Measurements from ENCODE around the gene TBC1D9.

TBC1D9 gene

GRCh38 chr4:140702096-140702757 lies 54.0 kb downstream of the TBC1D9 start:
- H3K4me1 ChIP-seq (ENCODE audit: control insufficient read depth, insufficient read depth, low read length): peaks cover 6% of the 10 kb centered on the region
- H3K9ac ChIP-seq (ENCODE audit: low read depth, low read length): no peak overlapping the region
- H3K9me3 ChIP-seq (ENCODE audit: control insufficient read depth, insufficient read depth, low read length): no peaks in the 10 kb centered on the region

DNA sequence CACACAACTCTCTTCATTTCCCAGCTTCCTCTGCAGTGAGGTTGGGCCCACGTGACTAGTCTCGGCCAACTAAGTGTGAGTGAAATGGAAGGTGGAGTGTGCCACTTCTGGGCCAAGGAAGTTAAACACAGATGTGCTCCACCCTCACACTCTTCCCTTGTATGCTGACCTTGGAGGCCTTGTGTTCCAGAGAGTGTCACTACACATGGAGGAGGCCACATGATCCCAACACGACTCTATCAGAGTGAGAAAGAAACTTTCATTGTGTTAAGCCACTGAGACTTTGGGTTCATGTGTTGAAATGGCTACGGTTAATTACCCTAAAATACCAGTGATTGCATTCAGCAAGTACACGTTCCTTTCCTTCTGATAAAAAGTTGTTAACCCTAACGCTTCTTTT lies 55.1 kb downstream of the TBC1D9 start:
- Histone ChIP-seq H3K4me1 (ENCODE audit: control insufficient read depth, insufficient read depth, low read length) (peaks cover 6% of the 10 kb centered on the region), H3K36me3 (ENCODE audit: control insufficient read depth, insufficient read depth, low read length) (no peaks in the 10 kb centered on the region), H3K27me3 (ENCODE audit: control insufficient read depth, insufficient read depth, low read length) (no peaks in the 10 kb centered on the region), H3K9ac (ENCODE audit: low read depth, low read length) (no peak overlapping the region), H3K9me3 (ENCODE audit: control insufficient read depth, insufficient read depth, low read length) (no peaks in the 10 kb centered on the region), H3K4me3 (ENCODE audit: low read depth, low read length) (no peak overlapping the region)

More at GRCh38 chr4:140702096-140702757, 54.0 kb downstream of the TBC1D9 start:
- no peaks in the 10 kb centered on the region for H3K36me3 ChIP-seq (ENCODE audit: control insufficient read depth, insufficient read depth, low read length)
- H3K27me3 ChIP-seq (ENCODE audit: control insufficient read depth, insufficient read depth, low read length): no peaks in the 10 kb centered on the region
- no peak overlapping the region for H3K4me3 ChIP-seq (ENCODE audit: low read depth, low read length)

- H3K9ac ChIP-seq (ENCODE audit: low read depth, low read length): no peak overlapping the region
- no peaks in the 10 kb centered on the region for H3K27me3 ChIP-seq (ENCODE audit: control insufficient read depth, insufficient read depth, low read length)
- H3K9me3 ChIP-seq (ENCODE audit: control insufficient read depth, insufficient read depth, low read length): no peaks in the 10 kb centered on the region
- H3K4me1 ChIP-seq (ENCODE audit: control insufficient read depth, insufficient read depth, low read length): peaks cover 5% of the 10 kb centered on the region
- H3K4me3 ChIP-seq (ENCODE audit: low read depth, low read length): no peak overlapping the region
- H3K36me3 ChIP-seq (ENCODE audit: control insufficient read depth, insufficient read depth, low read length): no peaks in the 10 kb centered on the region
Observed at GRCh38 chr4:140697709-140698560, 58.2 kb downstream of the TBC1D9 start.

DNA sequence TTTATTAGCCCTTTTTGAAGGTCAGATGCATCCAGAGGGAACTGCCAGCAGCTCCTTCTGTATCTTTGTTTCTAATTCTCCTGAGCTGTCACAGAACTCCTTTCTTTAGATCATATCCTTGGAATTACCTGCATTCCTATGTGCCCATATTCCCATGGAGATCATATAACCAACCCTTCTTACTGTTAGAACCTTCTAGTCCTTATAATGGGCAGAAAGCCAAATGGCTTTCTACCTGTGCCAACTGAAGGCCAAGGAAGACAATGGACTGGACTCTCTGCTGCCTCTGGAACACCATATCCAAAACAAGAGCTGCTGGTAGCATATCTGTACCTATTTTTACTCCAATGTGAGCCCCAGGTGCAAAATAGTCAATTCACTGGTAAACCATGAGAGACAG lies 60.7 kb downstream of the TBC1D9 start:
- H3K9ac ChIP-seq (ENCODE audit: low read depth, low read length): no peak overlapping the region
- no peaks in the 10 kb centered on the region for H3K9me3 ChIP-seq (ENCODE audit: control insufficient read depth, insufficient read depth, low read length)
- peaks cover 21% of the 10 kb centered on the region for H3K27me3 ChIP-seq (ENCODE audit: control insufficient read depth, insufficient read depth, low read length)
- no peaks in the 10 kb centered on the region for H3K36me3 ChIP-seq (ENCODE audit: control insufficient read depth, insufficient read depth, low read length)
- peaks cover 5% of the 10 kb centered on the region for H3K4me1 ChIP-seq (ENCODE audit: control insufficient read depth, insufficient read depth, low read length)
- no peak overlapping the region for H3K4me3 ChIP-seq (ENCODE audit: low read depth, low read length)

DNA sequence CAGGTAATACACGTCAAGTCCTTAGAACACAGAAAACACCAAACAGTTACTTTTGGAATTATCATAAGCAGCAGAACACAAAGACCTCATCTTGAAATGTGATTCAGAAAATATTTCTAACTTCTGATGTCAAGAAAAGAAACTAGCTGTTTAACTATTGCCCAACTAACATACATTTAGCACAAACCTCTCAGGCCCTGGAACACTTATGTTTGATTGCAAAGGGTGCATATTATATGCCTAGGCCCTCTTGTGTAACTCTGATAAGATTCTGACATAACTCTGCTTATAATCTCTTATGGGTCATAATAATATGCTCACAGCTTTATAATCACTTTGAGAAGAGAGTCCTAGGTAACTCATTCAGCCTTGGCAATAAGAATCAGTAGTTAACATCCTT lies 62.6 kb downstream of the TBC1D9 start:
- Histone ChIP-seq H3K4me1 (ENCODE audit: control insufficient read depth, insufficient read depth, low read length) (peaks cover 5% of the 10 kb centered on the region), H3K9ac (ENCODE audit: low read depth, low read length) (no peak overlapping the region), H3K4me3 (ENCODE audit: low read depth, low read length) (no peak overlapping the region), H3K27me3 (ENCODE audit: control insufficient read depth, insufficient read depth, low read length) (peaks cover 36% of the 10 kb centered on the region), H3K36me3 (ENCODE audit: control insufficient read depth, insufficient read depth, low read length) (no peaks in the 10 kb centered on the region), H3K9me3 (ENCODE audit: control insufficient read depth, insufficient read depth, low read length) (no peaks in the 10 kb centered on the region)

GRCh38 chr4:140691369-140691768 lies 64.8 kb downstream of the TBC1D9 start:
- Histone ChIP-seq H3K4me1 (ENCODE audit: control insufficient read depth, insufficient read depth, low read length) (no peaks in the 10 kb centered on the region), H3K9me3 (ENCODE audit: control insufficient read depth, insufficient read depth, low read length) (no peaks in the 10 kb centered on the region), H3K27me3 (ENCODE audit: control insufficient read depth, insufficient read depth, low read length) (peaks cover 39% of the 10 kb centered on the region), H3K36me3 (ENCODE audit: control insufficient read depth, insufficient read depth, low read length) (no peaks in the 10 kb centered on the region), H3K4me3 (ENCODE audit: low read depth, low read length) (no peak overlapping the region), H3K9ac (ENCODE audit: low read depth, low read length) (no peak overlapping the region)

DNA sequence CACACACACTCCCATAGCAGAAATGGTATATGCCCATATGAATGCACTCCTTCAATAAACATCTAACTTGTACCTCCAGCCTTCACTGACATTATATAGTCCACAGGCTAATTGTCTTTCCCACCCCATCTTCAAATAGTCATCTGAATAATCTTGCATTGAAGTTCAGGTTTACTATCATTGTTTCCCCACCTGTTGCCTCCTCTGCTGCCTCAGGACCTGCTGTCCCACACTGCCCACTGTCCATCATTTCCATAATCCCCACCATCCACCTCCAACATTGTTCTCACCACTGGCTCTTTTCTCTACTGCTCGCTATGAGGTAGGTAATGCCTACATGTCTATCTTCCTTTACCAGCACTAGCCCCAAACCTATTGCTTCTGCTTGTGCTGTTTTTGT lies 66.1 kb downstream of the TBC1D9 start:
- no peak overlapping the region for H3K9ac ChIP-seq (ENCODE audit: low read depth, low read length)
- no peaks in the 10 kb centered on the region for H3K36me3 ChIP-seq (ENCODE audit: control insufficient read depth, insufficient read depth, low read length)
- H3K27me3 ChIP-seq (ENCODE audit: control insufficient read depth, insufficient read depth, low read length): peaks cover 39% of the 10 kb centered on the region
- no peak overlapping the region for H3K4me3 ChIP-seq (ENCODE audit: low read depth, low read length)
- no peaks in the 10 kb centered on the region for H3K9me3 ChIP-seq (ENCODE audit: control insufficient read depth, insufficient read depth, low read length)
- H3K4me1 ChIP-seq (ENCODE audit: control insufficient read depth, insufficient read depth, low read length): no peaks in the 10 kb centered on the region

DNA sequence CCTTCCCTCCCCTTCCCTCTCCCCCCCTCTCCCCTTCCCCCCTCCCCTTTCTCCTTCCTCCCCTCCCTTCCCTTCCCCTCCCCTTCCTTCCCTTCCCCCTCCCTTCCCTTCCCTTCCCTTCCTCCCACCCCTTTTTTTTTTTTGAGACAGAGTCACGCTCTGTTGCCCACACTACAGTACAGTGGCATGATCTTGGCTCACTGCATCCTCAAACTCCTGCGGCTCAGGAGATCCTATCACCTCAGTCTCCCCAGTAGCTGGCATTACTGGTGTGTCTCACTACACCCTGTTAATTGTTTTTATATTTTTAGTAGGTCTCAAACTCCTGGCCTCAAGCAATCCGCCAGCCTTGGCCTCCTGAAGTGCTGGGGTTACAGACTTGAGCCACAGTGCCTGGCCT lies 66.6 kb downstream of the TBC1D9 start:
- Histone ChIP-seq H3K9me3 (ENCODE audit: control insufficient read depth, insufficient read depth, low read length) (no peaks in the 10 kb centered on the region), H3K4me3 (ENCODE audit: low read depth, low read length) (no peak overlapping the region), H3K36me3 (ENCODE audit: control insufficient read depth, insufficient read depth, low read length) (no peaks in the 10 kb centered on the region), H3K4me1 (ENCODE audit: control insufficient read depth, insufficient read depth, low read length) (no peaks in the 10 kb centered on the region), H3K9ac (ENCODE audit: low read depth, low read length) (no peak overlapping the region), H3K27me3 (ENCODE audit: control insufficient read depth, insufficient read depth, low read length) (peaks cover 39% of the 10 kb centered on the region)

GRCh38 chr4:140688711-140689598 lies 67.2 kb downstream of the TBC1D9 start:
- no peak overlapping the region for H3K4me3 ChIP-seq (ENCODE audit: low read depth, low read length)
- H3K4me1 ChIP-seq (ENCODE audit: control insufficient read depth, insufficient read depth, low read length): no peaks in the 10 kb centered on the region
- no peaks in the 10 kb centered on the region for H3K9me3 ChIP-seq (ENCODE audit: control insufficient read depth, insufficient read depth, low read length)
- H3K36me3 ChIP-seq (ENCODE audit: control insufficient read depth, insufficient read depth, low read length): no peaks in the 10 kb centered on the region
- H3K27me3 ChIP-seq (ENCODE audit: control insufficient read depth, insufficient read depth, low read length): peaks cover 39% of the 10 kb centered on the region
- H3K9ac ChIP-seq (ENCODE audit: low read depth, low read length): no peak overlapping the region

GRCh38 chr4:140686796-140687195 lies 69.4 kb downstream of the TBC1D9 start:
- H3K36me3 ChIP-seq (ENCODE audit: control insufficient read depth, insufficient read depth, low read length): no peaks in the 10 kb centered on the region
- H3K9ac ChIP-seq (ENCODE audit: low read depth, low read length): no peak overlapping the region

DNA sequence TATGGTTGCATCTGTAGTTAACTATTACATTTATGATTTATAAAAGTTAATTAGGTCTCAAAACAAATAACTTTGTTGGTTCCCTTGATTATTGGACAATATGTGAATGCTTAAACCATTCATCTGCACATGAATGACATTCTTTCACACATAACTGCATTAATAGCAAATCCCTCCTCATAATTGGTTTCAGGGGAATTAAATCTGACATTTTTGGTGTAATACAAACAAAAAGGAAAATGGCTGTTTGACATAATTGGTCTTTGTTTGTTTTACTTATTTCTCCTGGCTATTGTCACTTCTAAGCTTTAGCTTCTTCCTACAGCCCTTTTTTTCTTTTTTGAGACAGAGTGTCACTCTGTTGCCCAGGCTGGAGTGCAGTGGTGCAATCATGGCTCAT lies 71.9 kb downstream of the TBC1D9 start:
- no peaks in the 10 kb centered on the region for H3K36me3 ChIP-seq (ENCODE audit: control insufficient read depth, insufficient read depth, low read length)
- H3K4me3 ChIP-seq (ENCODE audit: low read depth, low read length): no peak overlapping the region
- no peaks in the 10 kb centered on the region for H3K4me1 ChIP-seq (ENCODE audit: control insufficient read depth, insufficient read depth, low read length)
- H3K9ac ChIP-seq (ENCODE audit: low read depth, low read length): no peak overlapping the region
- H3K9me3 ChIP-seq (ENCODE audit: control insufficient read depth, insufficient read depth, low read length): no peaks in the 10 kb centered on the region
- peaks cover 8% of the 10 kb centered on the region for H3K27me3 ChIP-seq (ENCODE audit: control insufficient read depth, insufficient read depth, low read length)

More at GRCh38 chr4:140686796-140687195, 69.4 kb downstream of the TBC1D9 start:
- H3K27me3 ChIP-seq (ENCODE audit: control insufficient read depth, insufficient read depth, low read length): peaks cover 29% of the 10 kb centered on the region
- H3K9me3 ChIP-seq (ENCODE audit: control insufficient read depth, insufficient read depth, low read length): no peaks in the 10 kb centered on the region
- no peaks in the 10 kb centered on the region for H3K4me1 ChIP-seq (ENCODE audit: control insufficient read depth, insufficient read depth, low read length)
- H3K4me3 ChIP-seq (ENCODE audit: low read depth, low read length): no peak overlapping the region

Measured in iPS-15b (cell line).